GM23338 (cell line): Measurements from ENCODE around the gene PALM. TPM values are rescaled to one million over a fixed set of nuclear protein-coding genes. Genes with fewer than 3 reads are reported as not detected.

Experiments
- ATAC-seq: fragments of 200-7000 bp; cut with Tn5 transposase; 3 replicates; pipeline ENCODE4 v1.9.1; 2020
- DNase-seq: peaks from one replicate; pipeline ENCODE4 v3.0.0-alpha.2; 2015; ENCODE audit warnings: low spot score
- H2AFZ ChIP-seq: fragments of 200-600 bp; sonication (generic); 2 replicates; pipeline ENCODE4 v1.8.0; 2016; ENCODE audit warnings: antibody characterized with exemption, mild to moderate bottlenecking, moderate library complexity
- H3F3A ChIP-seq: fragments of 200-600 bp; sonication (generic); replicated peaks from 2 replicates; pipeline ENCODE4 v1.8.0; 2017; ENCODE audit warnings: antibody characterized with exemption, mixed run types, low read depth
- H3K27ac ChIP-seq: fragments of 200-600 bp; sonication (generic); 2 replicates; pipeline ENCODE4 v1.6.1; 2016; ENCODE audit warnings: low read depth
- H3K27me3 ChIP-seq: fragments of 200-600 bp; sonication (generic); 2 replicates; pipeline ENCODE4 v1.8.0; 2016; ENCODE audit warnings: mild to moderate bottlenecking, mixed run types, moderate library complexity; ENCODE audit not compliant: insufficient read depth
- H3K36me3 ChIP-seq: fragments of 200-600 bp; sonication (generic); 2 replicates; pipeline ENCODE4 v1.8.0; 2016; ENCODE audit warnings: mild to moderate bottlenecking; ENCODE audit not compliant: insufficient read depth
- H3K4me1 ChIP-seq: fragments of 200-600 bp; sonication (generic); 2 replicates; pipeline ENCODE4 v1.8.0; 2016; ENCODE audit warnings: mild to moderate bottlenecking, moderate library complexity; ENCODE audit not compliant: insufficient read depth
- H3K4me2 ChIP-seq: fragments of 200-600 bp; sonication (generic); 2 replicates; pipeline ENCODE4 v1.7.1; 2017; ENCODE audit warnings: mixed run types
- H3K4me3 ChIP-seq: fragments of 200-600 bp; sonication (generic); 2 replicates; pipeline ENCODE4 v1.6.1; 2016; ENCODE audit warnings: mixed run types
- H3K79me2 ChIP-seq: fragments of 200-600 bp; sonication (generic); replicated peaks from 2 replicates; pipeline ENCODE4 v1.8.0; 2017; ENCODE audit warnings: mild to moderate bottlenecking; ENCODE audit not compliant: insufficient read depth
- H3K9me2 ChIP-seq: fragments of 200-600 bp; sonication (generic); 2 replicates; pipeline ENCODE4 v1.8.0; 2017; ENCODE audit not compliant: insufficient read depth
- H4K20me1 ChIP-seq: fragments of 200-600 bp; sonication (generic); replicated peaks from 2 replicates; pipeline ENCODE4 v1.8.0; 2017; ENCODE audit warnings: mild to moderate bottlenecking; ENCODE audit not compliant: insufficient read depth
- H3K27ac Mint-ChIP-seq: 2 replicates; pipeline ENCODE4 v1.8.0; 2020; ENCODE audit warnings: inconsistent platforms, mild to moderate bottlenecking, moderate library complexity, mixed read lengths
- H3K27me3 Mint-ChIP-seq: 3 replicates; pipeline ENCODE4 v1.8.0; 2022; ENCODE audit warnings: low read depth, mild to moderate bottlenecking, moderate library complexity, mixed read lengths, inconsistent platforms; ENCODE audit not compliant: insufficient read depth, poor library complexity
- H3K36me3 Mint-ChIP-seq: 3 replicates; pipeline ENCODE4 v1.8.0; 2021; ENCODE audit warnings: low read depth, mild to moderate bottlenecking, inconsistent platforms, moderate library complexity, mixed read lengths
- H3K4me1 Mint-ChIP-seq: 3 replicates; pipeline ENCODE4 v1.8.0; 2020; ENCODE audit warnings: mild to moderate bottlenecking, inconsistent platforms, mixed read lengths
- H3K4me3 Mint-ChIP-seq: 3 replicates; pipeline ENCODE4 v1.8.0; 2021; ENCODE audit warnings: moderate library complexity, mild to moderate bottlenecking, inconsistent platforms, mixed read lengths
- H3K9me3 Mint-ChIP-seq: 3 replicates; pipeline ENCODE4 v1.8.0; 2020; ENCODE audit warnings: moderate library complexity, mild to moderate bottlenecking, inconsistent platforms, mixed read lengths
- CREB1 ChIP-seq: fragments of 250-450 bp; sonication (Bioruptor Pico); IDR thresholded peaks from 2 replicates; pipeline ENCODE4 v1.5.0; 2020; ENCODE audit warnings: low read depth, mild to moderate bottlenecking, moderate library complexity
- EZH2 ChIP-seq: fragments of 200-600 bp; sonication (generic); IDR thresholded peaks from one replicate; pipeline ENCODE4 v1.8.0; 2017; ENCODE audit warnings: antibody characterized with exemption, mild to moderate bottlenecking, low read depth; ENCODE audit not compliant: unreplicated experiment
- EZH2phosphoT487 ChIP-seq: fragments of 200-600 bp; sonication (generic); IDR thresholded peaks from one replicate; pipeline ENCODE4 v1.8.1; 2018; ENCODE audit warnings: antibody characterized with exemption; ENCODE audit not compliant: unreplicated experiment
- JUNB ChIP-seq: IDR thresholded peaks from one replicate; pipeline ENCODE4 v1.6.1; 2016; ENCODE audit warnings: antibody characterized with exemption; ENCODE audit not compliant: unreplicated experiment
- ZNF114 ChIP-seq: fragments of 250-450 bp; sonication (Bioruptor Pico); IDR thresholded peaks from 2 replicates; pipeline ENCODE4 v1.5.0; 2020; ENCODE audit warnings: mild to moderate bottlenecking, moderate library complexity
- ZNF331 ChIP-seq: fragments of 250-450 bp; sonication (Bioruptor Pico); IDR thresholded peaks from 2 replicates; pipeline ENCODE4 v1.5.0; 2020; ENCODE audit warnings: low read depth, mild to moderate bottlenecking, moderate library complexity
- polyA plus RNA-seq: library from polyadenylated mRNA; unstranded; fragments of >200 nt; fragmentation: Nextera tagmentation; extraction: Ambion mirVana; gene quantifications from 2 replicates; pipeline ENCODE4 v1.2.1, GENCODE V29; 2016
- total RNA-seq: library from RNA; depleted of rRNA; stranded (reverse); fragments of >200 nt; shearing (Covaris generic); gene quantifications from 2 replicates; pipeline ENCODE4 v1.2.3, GENCODE V29; 2014
- TF ChIP-seq, protein P1 (sequence below), 2 experiments: fragments of 200-600 bp in 1 of 2; sonication (generic) in 1 of 2; conservative IDR thresholded peaks; 2 replicates each; pipeline versions ENCODE4 v1.5.1 to v1.6.1; 2016 to 2017; ENCODE audit warnings: antibody characterized with exemption in 2 of 2, low read depth in 2 of 2, mild to moderate bottlenecking in 2 of 2, moderate library complexity in 1 of 2
- TF ChIP-seq, protein P2 (sequence below): IDR thresholded peaks from 2 replicates; pipeline ENCODE4 v1.6.1; 2016; ENCODE audit warnings: antibody characterized with exemption
- TF ChIP-seq, protein P3 (sequence below): fragments of 250-450 bp; sonication (Bioruptor Pico); IDR thresholded peaks from 2 replicates; pipeline ENCODE4 v1.5.0; 2020; ENCODE audit warnings: mild to moderate bottlenecking, moderate library complexity

Gene PALM
- total and polyA plus RNA-seq, 2 experiments from 2014 or later = 3.8 to 26.1 TPM

DNA sequence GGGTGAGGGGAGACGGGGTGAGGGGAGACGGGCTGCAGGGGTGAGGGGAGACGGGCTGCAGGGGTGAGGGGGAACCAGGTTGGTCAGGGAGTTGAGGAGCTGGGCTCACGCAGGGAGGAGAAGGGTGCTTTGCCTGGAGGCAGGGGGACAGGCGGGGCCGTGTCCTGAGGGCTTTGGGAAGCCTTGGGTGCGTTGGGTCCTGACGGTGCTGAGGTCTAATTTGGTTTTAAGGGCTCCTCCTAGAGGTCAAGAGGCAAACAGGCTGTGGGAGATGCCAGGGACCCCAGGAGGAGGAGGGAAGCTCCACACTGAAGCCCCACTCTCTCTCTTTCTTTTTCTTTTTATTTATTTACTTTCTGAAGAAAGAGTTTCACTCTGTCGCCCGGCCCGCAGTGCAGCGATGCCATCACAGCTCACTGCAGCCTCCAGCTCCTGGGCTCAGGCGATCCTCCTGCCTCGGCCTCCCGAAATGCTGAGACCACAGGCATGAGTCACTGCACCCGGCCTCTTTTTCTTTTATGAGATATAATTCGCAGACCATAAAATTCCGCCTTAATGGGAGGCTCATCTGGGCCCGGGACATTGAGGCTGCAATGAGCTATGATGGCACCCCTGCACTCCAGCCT lies 32.9 kb downstream of the PALM start:
- H3K4me1 Mint-ChIP-seq = no peaks in the 10 kb centered on the region
- no peaks in the 10 kb centered on the region for H3K4me1 ChIP-seq
- H3K36me3 Mint-ChIP-seq = no peaks in the 10 kb centered on the region; the same call in 1 of the 3 replicates
- no peak overlapping the region for H2AFZ ChIP-seq
- peaks cover 16% of the 10 kb centered on the region for H3K27me3 Mint-ChIP-seq
- H3K27ac Mint-ChIP-seq = no peak overlapping the region
- no peak overlapping the region for H3K4me2 ChIP-seq
- H3F3A ChIP-seq = 0 out of 2 replicates have a peak, but pooled peaks cover 3% of the 10 kb centered on the region
- H3K4me3 Mint-ChIP-seq = no peak overlapping the region
- ATAC-seq (peak; percentile 76), DNase-seq (peak; percentile 90)
- peaks cover 26% of the 10 kb centered on the region; the same call in 2 of the 3 replicates for H3K9me3 Mint-ChIP-seq
- H3K27ac ChIP-seq = no peak overlapping the region
- TF ChIP-seq ZNF331 (CRISPR knock-in tag) = no peak
- TF ChIP-seq, protein P1, sequence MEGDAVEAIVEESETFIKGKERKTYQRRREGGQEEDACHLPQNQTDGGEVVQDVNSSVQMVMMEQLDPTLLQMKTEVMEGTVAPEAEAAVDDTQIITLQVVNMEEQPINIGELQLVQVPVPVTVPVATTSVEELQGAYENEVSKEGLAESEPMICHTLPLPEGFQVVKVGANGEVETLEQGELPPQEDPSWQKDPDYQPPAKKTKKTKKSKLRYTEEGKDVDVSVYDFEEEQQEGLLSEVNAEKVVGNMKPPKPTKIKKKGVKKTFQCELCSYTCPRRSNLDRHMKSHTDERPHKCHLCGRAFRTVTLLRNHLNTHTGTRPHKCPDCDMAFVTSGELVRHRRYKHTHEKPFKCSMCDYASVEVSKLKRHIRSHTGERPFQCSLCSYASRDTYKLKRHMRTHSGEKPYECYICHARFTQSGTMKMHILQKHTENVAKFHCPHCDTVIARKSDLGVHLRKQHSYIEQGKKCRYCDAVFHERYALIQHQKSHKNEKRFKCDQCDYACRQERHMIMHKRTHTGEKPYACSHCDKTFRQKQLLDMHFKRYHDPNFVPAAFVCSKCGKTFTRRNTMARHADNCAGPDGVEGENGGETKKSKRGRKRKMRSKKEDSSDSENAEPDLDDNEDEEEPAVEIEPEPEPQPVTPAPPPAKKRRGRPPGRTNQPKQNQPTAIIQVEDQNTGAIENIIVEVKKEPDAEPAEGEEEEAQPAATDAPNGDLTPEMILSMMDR (conservative IDR thresholded peaks at IDR 0.05; ENCODE audit: low read depth in 2 of 2) = peak; percentile 52 to 74
- H3K9me2 ChIP-seq = no peaks in the 10 kb centered on the region
- no peaks in the 10 kb centered on the region for H3K79me2 ChIP-seq
- H3K4me3 ChIP-seq = no peak overlapping the region
- H4K20me1 ChIP-seq = no peaks in the 10 kb centered on the region; the same call in 1 of the 2 replicates
- no peaks in the 10 kb centered on the region for H3K27me3 ChIP-seq
- no peaks in the 10 kb centered on the region for H3K36me3 ChIP-seq

DNA sequence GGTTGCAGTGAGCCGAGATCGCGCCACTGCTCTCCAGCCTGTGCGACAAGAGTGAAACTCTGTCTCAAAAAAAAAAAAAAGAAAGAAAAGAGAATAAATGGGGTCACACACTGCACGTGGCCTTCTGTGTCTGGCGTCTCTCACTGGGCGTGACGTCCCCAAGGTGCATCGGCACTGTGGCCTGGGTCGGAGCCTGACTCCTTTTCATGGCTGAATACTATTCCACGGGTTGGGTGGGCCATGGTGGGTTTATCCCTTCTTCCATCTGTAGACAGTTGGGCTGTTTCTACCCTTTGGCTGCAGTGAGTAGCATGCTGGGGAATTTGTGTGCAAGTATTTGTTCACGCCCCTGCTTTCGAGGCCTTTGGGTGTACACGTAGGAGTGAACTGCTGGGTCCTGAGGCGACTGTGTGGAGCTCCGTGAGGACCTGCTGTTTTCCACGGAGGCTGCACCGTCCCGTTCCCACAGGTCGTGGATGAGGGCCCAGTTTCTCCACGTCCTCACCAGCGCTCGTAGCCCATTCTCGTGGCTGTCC lies 33.9 kb downstream of the PALM start:
- no peak overlapping the region for H3K4me3 ChIP-seq
- no peak for DNase-seq
- H3F3A ChIP-seq = 0 out of 2 replicates have a peak, but pooled peaks cover 3% of the 10 kb centered on the region
- no peaks in the 10 kb centered on the region for H3K27me3 ChIP-seq
- Mint-ChIP-seq H3K27ac (no peak overlapping the region), H3K27me3 (peaks cover 15% of the 10 kb centered on the region), H3K36me3 (no peaks in the 10 kb centered on the region; the same call in 1 of the 3 replicates), H3K4me1 (no peaks in the 10 kb centered on the region), H3K9me3 (peaks cover 26% of the 10 kb centered on the region; the same call in 2 of the 3 replicates), H3K4me3 (no peak overlapping the region)
- H3K4me2 ChIP-seq = no peak overlapping the region
- H3K36me3 ChIP-seq = no peaks in the 10 kb centered on the region
- no peak for ATAC-seq
- H3K9me2 ChIP-seq = no peaks in the 10 kb centered on the region
- no peaks in the 10 kb centered on the region for H3K79me2 ChIP-seq
- no peaks in the 10 kb centered on the region for H3K4me1 ChIP-seq
- no peaks in the 10 kb centered on the region; the same call in 1 of the 2 replicates for H4K20me1 ChIP-seq
- no peak overlapping the region for H2AFZ ChIP-seq
- no peak overlapping the region for H3K27ac ChIP-seq
- no peak for TF ChIP-seq CREB1 (CRISPR knock-in tag)
- TF ChIP-seq, protein P2, sequence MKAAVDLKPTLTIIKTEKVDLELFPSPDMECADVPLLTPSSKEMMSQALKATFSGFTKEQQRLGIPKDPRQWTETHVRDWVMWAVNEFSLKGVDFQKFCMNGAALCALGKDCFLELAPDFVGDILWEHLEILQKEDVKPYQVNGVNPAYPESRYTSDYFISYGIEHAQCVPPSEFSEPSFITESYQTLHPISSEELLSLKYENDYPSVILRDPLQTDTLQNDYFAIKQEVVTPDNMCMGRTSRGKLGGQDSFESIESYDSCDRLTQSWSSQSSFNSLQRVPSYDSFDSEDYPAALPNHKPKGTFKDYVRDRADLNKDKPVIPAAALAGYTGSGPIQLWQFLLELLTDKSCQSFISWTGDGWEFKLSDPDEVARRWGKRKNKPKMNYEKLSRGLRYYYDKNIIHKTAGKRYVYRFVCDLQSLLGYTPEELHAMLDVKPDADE = no peak
- TF ChIP-seq EZH2phosphoT487 = no peak
- TF ChIP-seq, protein P3, sequence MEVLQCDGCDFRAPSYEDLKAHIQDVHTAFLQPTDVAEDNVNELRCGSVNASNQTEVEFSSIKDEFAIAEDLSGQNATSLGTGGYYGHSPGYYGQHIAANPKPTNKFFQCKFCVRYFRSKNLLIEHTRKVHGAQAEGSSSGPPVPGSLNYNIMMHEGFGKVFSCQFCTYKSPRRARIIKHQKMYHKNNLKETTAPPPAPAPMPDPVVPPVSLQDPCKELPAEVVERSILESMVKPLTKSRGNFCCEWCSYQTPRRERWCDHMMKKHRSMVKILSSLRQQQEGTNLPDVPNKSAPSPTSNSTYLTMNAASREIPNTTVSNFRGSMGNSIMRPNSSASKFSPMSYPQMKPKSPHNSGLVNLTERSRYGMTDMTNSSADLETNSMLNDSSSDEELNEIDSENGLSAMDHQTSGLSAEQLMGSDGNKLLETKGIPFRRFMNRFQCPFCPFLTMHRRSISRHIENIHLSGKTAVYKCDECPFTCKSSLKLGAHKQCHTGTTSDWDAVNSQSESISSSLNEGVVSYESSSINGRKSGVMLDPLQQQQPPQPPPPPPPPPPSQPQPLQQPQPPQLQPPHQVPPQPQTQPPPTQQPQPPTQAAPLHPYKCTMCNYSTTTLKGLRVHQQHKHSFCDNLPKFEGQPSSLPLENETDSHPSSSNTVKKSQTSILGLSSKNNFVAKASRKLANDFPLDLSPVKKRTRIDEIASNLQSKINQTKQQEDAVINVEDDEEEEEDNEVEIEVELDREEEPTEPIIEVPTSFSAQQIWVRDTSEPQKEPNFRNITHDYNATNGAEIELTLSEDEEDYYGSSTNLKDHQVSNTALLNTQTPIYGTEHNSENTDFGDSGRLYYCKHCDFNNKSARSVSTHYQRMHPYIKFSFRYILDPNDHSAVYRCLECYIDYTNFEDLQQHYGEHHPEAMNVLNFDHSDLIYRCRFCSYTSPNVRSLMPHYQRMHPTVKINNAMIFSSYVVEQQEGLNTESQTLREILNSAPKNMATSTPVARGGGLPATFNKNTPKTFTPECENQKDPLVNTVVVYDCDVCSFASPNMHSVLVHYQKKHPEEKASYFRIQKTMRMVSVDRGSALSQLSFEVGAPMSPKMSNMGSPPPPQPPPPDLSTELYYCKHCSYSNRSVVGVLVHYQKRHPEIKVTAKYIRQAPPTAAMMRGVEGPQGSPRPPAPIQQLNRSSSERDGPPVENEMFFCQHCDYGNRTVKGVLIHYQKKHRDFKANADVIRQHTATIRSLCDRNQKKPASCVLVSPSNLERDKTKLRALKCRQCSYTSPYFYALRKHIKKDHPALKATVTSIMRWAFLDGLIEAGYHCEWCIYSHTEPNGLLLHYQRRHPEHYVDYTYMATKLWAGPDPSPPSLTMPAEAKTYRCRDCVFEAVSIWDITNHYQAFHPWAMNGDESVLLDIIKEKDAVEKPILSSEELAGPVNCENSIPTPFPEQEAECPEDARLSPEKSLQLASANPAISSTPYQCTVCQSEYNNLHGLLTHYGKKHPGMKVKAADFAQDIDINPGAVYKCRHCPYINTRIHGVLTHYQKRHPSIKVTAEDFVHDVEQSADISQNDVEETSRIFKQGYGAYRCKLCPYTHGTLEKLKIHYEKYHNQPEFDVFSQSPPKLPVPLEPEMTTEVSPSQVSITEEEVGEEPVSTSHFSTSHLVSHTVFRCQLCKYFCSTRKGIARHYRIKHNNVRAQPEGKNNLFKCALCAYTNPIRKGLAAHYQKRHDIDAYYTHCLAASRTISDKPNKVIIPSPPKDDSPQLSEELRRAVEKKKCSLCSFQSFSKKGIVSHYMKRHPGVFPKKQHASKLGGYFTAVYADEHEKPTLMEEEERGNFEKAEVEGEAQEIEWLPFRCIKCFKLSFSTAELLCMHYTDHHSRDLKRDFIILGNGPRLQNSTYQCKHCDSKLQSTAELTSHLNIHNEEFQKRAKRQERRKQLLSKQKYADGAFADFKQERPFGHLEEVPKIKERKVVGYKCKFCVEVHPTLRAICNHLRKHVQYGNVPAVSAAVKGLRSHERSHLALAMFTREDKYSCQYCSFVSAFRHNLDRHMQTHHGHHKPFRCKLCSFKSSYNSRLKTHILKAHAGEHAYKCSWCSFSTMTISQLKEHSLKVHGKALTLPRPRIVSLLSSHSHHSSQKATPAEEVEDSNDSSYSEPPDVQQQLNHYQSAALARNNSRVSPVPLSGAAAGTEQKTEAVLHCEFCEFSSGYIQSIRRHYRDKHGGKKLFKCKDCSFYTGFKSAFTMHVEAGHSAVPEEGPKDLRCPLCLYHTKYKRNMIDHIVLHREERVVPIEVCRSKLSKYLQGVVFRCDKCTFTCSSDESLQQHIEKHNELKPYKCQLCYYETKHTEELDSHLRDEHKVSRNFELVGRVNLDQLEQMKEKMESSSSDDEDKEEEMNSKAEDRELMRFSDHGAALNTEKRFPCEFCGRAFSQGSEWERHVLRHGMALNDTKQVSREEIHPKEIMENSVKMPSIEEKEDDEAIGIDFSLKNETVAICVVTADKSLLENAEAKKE (CRISPR knock-in tag) = no peak
- no peak for TF ChIP-seq JUNB
- no peak for TF ChIP-seq EZH2
- TF ChIP-seq ZNF114 (CRISPR knock-in tag) = no peak
